GM18507 (cell line): Measurements from ENCODE around the gene POLRMT.
"Not testable (repeated sequence)": the region's sequence is repeated elsewhere in the genome, so short reads cannot be mapped to it uniquely, and the experiment has no call there.

Source experiments
- DNase-seq: peaks from one replicate; pipeline ENCODE4 v3.0.0; 2011; ENCODE audit warnings: low read depth; ENCODE audit not compliant: insufficient read length; ENCODE audit errors: extremely low spot score
- FAIRE-seq: peaks from 2 replicates; lab custom pipeline; 2011; peaks lifted over from hg19 to GRCh38; lab: Jason Lieb, UNC

The POLRMT gene

DNA sequence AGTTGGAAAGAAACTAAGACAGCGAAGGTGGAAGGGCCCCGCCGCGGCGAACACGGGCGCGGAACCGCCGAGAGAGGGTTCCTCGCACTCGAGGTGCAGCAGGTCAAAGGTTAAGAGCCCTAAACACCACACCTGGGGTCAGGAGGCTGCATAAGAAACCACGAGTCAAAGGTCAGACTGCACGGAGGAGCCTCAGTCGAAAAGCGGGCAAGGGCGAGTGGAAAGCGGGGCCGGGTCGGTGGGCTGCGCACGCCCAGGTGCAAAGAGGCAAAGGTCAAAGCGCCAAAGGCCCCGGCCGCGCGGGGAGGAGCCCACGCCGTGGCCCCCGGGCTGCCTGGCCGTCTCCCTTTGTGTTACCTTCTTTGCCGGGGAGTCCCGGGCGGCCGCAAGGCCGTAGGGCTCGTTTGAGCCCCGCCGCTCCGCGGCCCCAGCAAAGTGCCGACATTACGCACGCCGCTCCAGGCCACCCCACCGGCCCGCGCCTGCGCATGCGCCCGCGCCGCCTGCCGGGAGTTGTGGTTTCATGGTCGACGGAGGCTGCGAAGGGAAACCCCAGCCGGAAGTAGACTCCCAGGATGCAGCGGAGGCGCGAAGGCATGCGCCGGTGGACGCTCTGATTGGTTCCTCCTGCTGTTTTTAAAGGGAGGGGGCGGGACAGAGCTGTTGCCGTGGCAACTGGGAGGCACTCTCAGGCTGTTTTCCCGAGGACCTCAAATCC lies at the start of gene POLRMT:
Gene POLRMT, minus strand, starts transcription at position 470 of the 718 bp plus-strand sequence. Its CDS starts 25 bp downstream, at position 445.
- DNase-seq = peak; percentile 100

GRCh38 chr19:682678-683320 lies 49.5 kb upstream of the POLRMT start:
- DNase-seq = no peak
- FAIRE-seq = no peak

More for the DNA sequence above, at the start of gene POLRMT:
- FAIRE-seq = peak; percentile 98

DNA sequence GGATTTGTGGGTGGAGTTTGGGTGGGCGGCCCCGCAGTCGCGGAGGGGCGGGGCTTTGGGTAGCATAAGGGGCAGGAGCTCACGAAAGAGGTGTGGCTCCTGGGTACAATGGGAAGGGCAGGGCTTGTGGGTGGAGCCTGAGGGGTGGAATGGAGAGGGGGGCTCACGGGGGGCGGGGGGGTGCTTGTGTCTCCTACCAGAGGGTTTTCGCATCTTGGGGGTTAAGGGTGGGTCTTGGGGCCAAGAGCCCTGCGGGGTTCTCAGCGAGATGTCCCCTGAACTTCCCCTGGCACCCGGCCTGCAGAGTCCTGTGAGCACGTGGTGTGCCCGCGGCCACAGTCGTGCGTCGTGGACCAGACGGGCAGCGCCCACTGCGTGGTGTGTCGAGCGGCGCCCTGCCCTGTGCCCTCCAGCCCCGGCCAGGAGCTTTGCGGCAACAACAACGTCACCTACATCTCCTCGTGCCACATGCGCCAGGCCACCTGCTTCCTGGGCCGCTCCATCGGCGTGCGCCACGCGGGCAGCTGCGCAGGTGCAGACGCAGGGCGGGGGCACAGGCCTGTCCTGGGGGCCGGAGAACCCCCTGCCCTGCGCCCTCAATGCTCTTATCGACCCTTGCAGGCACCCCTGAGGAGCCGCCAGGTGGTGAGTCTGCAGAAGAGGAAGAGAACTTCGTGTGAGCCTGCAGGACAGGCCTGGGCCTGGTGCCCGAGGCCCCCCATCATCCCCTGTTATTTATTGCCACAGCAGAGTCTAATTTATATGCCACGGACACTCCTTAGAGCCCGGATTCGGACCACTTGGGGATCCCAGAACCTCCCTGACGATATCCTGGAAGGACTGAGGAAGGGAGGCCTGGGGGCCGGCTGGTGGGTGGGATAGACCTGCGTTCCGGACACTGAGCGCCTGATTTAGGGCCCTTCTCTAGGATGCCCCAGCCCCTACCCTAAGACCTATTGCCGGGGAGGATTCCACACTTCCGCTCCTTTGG lies 48.0 kb upstream of the POLRMT start:
- peak; percentile 96 for FAIRE-seq
- DNase-seq = peak; percentile 84

- DNase-seq = peak; percentile 98
- FAIRE-seq = no peak
Observed at GRCh38 chr19:680287-681028, 47.1 kb upstream of the POLRMT start.

DNA sequence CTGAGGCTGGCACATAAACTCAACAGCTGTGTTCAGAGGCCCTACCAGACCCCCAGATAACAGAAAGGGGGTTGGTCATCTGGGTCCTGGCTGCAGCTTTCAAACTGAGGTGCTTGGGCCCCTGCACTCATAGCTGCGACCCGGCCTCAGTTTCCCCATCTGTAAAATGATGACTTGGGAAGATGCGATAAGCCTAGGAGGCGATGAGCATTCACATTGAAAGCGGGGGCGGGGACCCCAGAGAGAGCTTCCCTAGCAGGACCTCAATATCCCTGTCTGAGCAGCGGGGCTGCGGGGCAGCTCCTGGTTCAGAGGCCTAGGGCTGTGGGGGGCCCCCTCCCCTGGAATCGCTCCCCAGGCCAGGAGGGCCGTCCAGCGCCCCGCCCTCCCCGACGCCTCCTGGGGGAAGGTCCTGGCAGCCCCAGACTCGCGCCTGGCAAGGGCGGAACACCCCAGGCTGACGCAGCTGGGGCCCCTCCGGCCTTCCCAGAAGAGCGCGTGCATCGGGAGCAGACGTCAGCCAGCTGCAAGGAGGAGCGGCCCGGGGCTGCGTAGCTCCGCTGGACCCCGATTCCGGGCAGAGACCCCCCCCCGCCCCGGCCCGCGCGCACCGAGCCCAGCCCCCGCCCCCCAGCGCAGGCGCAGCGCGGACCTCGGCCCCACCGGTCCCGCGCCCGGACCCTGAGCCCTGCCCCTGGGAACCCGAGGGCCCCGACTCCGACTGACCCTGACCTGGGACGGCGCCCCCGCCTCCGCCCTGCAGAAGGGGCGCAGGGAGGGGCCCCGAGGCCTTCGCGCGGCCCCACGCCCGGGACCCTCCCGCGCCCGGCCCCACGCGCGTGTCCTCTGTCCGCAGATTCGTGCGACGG lies 46.3 kb upstream of the POLRMT start:
- DNase-seq (no peak), FAIRE-seq (peak; percentile 31)

DNA sequence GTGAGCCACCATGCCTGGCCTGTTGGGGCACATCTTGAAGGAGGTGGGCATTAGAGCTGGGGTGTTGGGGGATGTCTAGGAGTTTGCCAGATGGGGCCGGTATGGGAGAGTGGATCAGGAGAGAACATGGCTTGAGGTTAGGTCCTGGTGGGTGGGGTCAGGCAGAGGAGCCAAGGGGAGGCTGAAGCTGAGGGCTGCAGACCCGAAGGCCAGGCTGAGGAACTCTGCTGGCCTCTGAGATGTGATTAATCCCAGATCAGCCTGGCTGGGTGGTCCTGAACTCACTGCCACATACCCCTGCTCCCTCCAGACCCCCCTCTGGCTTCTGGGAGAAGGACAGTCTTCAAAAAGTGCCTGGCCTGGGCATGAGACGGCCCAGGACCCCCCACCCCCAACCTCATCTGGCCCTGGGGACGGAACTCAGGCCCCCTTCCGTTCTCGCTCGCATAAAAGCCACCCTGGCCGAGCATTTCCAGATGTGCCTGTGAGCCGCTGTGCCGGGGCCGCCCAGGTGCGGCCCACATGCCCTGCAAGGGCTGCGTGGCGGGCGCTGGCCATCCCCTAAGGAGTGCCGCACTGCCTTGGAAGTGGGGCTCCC lies 45.6 kb upstream of the POLRMT start:
- FAIRE-seq = no peak

DNA sequence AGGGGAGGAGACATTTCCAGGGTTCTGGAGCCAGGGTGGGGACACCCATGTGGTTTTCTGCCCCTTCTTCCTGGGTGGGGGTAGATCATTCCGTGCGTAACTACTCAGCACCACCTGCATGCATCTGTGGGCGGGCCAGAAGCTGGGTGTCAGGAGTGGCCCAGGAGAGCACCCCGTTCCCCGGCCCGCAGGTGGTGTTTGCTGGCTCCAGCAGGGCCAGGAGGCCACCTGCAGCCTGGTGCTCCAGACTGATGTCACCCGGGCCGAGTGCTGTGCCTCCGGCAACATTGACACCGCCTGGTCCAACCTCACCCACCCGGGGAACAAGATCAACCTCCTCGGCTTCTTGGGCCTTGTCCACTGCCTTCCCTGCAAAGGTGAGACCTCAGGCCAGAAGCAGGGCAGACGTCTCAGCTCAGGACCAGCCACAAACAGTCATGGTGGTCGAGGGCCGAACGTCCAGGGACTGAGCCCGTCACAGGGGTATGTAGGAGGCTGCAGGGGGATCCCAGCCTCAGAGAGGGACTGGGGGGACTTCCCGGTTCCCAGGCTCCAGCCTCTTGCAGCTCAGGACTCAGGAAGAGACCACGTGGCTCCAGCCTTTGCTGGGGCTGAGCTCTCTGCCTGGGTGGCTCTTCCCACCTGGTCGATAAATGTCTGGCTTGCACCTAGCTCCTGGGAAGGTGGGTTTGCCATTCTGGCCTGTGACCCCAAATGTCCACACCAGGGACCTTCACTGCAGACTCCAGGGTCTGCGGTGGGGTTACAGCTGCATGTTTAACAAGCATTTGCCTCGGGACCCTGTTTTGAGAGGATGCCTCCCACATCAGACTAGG lies 44.5 kb upstream of the POLRMT start:
- FAIRE-seq (no peak), DNase-seq (no peak)

More for the DNA sequence above, 45.6 kb upstream of the POLRMT start:
- DNase-seq = no peak

DNA sequence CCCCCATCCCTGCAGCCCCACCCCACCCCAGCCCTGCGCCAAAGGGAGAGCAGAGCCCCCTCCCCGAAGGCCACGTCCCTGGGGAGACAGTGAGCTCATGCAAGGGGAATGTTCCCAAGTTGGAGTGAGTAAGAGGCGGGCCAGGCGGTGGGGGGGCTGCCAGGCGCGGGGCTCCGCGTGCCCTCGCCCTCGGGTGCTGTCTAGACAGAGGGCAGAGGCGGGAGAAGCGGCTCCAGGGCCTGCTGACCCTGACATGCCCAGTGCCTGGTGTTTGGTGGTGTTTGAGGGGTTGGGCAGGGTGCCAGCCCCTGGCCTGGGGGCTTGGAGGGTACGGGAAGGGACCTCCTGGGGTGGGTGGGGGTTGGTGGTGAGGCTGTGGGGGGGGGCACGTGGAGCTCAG lies 43.9 kb upstream of the POLRMT start:
- FAIRE-seq (no peak), DNase-seq (no peak)

DNA sequence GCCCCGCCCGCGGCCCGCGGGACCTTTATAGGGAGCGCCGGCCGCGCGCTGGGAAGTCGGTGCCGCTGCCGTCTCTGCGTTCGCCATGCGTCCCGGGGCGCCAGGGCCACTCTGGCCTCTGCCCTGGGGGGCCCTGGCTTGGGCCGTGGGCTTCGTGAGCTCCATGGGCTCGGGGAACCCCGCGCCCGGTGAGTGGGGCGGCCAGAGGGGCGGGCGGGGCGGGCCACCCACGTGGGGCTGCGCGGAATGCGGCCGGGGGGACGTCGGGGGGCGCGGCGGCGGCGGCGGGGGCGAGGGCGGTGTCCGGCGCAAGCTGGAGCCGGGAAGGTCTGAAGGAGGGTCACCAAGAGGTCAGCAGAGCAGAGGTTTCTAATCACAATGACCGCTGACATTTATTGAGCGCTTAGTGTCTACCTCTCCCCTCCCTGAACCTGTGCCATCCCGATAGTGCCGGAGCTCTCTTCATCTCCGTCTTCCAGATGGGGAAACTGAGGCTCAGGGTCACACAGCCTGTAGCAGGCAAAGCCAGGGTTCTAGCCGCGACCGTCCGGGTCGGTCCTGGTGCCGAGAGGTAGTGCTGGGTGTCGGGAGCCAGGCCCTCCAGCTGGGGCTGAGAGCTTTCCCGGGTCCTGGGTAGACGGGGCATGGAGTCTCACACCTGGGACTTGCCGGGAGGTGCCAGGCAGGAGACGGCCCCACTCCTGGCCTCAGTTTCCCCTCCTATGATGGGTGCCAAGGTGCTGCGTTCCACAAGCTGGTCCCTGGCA lies 43.2 kb upstream of the POLRMT start, which contains the start of gene FSTL3:
Gene FSTL3, plus strand, starts transcription at position 54 of the 767 bp plus-strand sequence. Its CDS starts 32 bp downstream, at position 86.
- no peak for FAIRE-seq
- DNase-seq = no peak

DNA sequence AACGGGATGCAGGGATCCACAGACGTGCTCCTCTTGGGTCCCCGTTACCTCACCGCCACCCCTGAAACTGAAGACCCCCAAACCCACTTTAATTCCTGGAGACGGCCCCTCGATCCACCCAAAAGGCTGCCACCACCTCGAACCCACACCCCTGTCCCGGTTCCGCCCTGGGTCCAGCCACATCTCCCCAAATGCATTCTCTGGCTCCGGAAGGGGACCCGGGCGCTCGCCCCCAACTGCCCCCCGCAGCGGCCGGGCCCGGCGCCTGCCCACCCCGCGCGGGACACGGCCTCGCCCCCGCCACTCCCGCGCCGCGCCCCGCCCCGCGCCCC lies 42.6 kb upstream of the POLRMT start:
- FAIRE-seq (no peak), DNase-seq (no peak)

DNA sequence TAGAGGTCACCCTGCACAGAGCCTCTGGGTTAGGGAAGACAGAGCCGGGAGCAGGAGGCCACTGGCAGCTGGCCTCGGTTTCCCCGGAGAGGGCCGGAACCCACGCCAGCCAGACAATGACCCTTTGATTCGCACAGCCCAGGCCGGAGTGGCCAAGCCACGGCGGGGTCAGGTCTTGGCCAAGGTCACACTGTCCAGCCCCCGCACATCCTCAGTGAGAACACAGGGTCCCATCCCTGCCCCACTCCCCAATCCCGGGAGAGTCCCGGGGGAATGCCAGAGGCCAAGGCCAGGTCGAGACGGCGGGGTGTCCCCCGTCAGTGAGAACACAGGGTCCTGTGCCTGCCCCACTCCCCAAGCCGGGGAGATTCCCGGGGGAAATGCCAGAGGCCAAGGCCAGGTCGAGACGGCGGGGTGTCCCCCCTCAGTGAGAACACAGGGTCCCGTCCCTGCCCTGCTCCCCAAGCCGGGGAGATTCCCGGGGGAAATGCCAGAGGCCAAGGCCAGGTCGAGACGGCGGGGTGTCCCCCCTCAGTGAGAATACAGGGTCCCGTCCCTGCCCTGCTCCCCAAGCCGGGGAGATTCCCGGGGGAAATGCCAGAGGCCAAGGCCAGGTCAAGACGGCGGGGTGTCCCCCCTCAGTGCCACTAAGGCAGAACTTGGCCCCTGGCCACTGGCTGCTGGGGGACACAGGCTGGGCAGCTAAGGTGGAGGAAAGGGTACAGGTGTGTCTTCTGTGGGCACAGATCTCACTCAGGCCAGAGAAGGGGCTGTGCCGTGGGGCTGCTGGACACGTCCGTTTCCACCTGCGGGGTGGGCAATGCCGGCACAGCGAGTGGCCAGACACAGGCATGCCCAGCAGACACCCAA lies 41.2 kb upstream of the POLRMT start:
- no peak for DNase-seq
- FAIRE-seq = no peak

DNA sequence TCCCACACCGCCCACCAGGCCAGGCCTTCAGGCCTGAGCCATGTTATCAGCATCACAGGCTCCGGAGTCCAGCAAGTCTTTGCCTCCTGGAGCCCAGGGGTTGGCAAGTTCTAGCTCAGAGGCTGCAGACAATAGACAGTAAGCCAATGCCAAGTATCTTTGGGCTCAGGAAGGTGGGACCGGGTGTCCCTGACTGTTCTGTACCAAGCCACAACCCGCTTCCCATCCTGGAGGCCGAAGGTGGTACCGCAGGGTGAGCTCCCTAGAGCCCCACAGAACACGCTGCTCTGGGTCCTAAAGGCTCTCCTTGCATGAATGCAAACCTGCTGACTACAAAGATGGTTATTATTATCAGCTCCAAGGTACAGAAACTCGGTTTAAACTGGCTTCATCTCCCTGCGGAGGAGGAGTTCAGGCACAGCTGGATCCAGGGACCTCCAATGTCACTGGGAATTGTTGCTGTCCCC lies 37.3 kb upstream of the POLRMT start:
- FAIRE-seq (no peak), DNase-seq (no peak)

- not testable (repeated sequence) for FAIRE-seq, DNase-seq
Observed at GRCh38 chr19:668675-669434, 35.5 kb upstream of the POLRMT start.

DNA sequence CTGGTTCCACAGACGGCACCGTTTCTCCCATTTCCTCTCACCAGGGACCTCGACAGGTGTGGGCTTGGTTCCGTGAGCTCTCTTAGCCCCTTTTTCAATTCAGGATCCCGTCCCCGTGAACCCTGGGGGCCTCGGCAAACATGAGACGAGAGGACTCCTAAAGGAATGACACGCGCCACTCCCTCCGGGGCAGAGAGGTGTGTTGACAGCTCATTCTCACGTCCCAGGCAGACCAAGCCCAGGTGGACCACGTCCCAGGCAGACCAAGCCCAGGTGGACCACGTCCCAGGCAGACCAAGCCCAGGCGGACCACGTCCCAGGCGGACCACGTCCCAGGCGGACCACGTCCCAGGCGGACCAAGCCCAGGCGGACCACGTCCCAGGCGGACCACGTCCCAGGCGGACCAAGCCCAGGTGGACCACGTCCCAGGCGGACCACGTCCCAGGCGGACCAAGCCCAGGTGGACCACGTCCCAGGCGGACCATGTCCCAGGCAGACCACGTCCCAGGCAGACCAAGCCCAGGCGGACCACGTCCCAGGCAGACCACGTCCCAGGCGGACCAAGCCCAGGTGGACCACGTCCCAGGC lies 33.7 kb upstream of the POLRMT start:
- FAIRE-seq, DNase-seq: not testable (repeated sequence)
